GM19035 (cell line): Measurements from ENCODE around the gene SYCE3.

Experiments used
- ATAC-seq: cut with Tn5 transposase; IDR thresholded peaks from one replicate; pipeline ENCODE4 v1.9.1; 2021; ENCODE audit not compliant: unreplicated experiment

SYCE3 gene

GRCh38 chr22:50600967-50601668 lies 38.4 kb upstream of the SYCE3 start:
- no peak for ATAC-seq

- ATAC-seq: no peak
Measured at GRCh38 chr22:50600538-50600937, 37.8 kb upstream of the SYCE3 start, which contains the start of gene MAPK8IP2. Gene MAPK8IP2 (plus strand): TSS chr22:50600793. CDS start chr22:50600819, 26 bp downstream.

- ATAC-seq: no peak
Measured at GRCh38 chr22:50599816-50600455, 37.2 kb upstream of the SYCE3 start.

GRCh38 chr22:50597097-50597496 lies 34.4 kb upstream of the SYCE3 start:
- no peak for ATAC-seq

DNA sequence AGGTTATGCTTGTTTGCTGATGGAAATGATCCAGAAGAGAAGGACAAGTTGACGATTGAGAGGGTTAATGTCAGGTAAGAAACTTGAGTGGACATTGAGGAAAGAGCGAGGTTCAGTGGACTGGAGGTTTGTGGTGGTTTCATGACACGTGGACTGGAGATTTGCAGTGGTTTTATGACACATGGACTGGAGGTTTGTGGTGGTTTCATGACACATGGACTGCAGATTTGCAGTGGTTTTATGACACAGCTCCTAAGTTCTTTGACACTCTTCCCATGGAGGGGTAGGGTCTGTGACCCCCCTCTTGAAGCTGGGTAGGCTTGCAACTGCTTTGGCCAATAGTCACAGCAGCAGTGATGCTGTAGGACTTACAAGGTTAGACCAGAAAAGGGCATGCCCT lies 32.5 kb upstream of the SYCE3 start:
- ATAC-seq: no peak

GRCh38 chr22:50587407-50587806 lies 24.7 kb upstream of the SYCE3 start:
- ATAC-seq: no peak

GRCh38 chr22:50586416-50586815 lies 23.7 kb upstream of the SYCE3 start:
- no peak for ATAC-seq

- ATAC-seq: no peak
Measured at GRCh38 chr22:50585781-50586180, 23.1 kb upstream of the SYCE3 start.

DNA sequence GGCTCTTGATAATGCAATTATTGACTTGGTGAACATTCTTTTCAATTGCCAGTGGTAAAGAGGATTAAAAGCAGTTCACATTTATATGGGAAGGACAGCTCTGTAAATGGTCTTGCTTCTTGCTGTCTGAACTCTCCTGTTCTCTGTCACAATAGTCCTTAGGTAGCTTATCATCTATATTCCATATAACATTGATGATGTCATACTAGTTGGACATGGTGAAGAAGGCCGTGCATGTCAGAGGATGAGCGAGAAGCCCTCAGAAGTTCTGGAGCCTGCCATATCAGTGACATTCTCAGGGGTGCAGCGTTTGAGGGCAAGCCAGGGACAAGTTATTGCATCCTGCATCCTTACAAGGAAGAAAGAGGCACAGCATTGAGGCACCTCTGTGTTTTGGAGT lies 22.5 kb upstream of the SYCE3 start:
- no peak for ATAC-seq

DNA sequence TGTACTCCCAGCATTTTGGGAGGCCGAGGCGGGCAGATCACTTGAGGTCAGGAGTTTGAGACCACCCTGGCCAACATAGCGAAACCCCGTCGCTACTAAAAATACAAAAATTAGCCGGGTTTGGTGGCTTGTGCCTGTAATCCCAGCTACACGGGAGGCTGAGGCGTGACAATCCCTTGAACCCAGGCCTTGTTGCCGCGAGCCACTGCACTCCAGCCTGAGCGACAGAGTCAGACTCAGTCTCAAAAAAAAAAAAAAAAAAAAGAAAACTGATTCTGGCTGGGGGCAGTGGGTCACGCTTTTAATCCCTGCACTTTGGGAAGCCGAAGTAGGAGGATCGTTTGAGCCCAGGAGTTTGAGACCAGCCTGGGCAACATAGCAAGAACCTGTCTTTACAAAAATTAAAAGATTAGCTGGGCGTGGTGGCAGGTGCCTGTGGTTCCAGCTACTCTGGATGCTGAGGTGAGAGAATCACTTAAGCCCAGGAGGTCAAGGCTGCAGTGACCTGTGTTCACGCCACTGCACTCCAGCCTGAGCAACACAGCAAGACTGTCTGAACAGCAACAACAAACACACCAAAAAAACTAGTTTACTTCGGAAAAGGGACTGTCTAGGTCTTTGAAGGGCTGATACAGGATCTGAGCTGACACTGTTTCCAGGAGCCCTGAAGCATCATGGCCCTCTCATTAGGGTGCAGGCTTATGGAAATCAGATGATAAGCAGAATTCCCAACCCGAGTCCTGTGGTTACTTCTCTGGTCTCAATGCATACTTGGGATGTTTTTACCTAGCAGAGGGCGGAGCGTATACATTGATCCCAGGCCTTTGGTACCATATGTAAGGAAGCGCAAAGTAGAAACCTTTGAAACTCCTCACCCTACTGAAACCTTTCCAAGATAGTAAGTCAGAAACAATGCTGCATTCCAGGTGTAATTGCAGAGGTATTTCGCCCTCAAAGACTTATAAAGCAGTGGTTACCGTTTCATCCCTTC lies 21.7 kb upstream of the SYCE3 start:
- no peak for ATAC-seq

- peak; percentile 23 for ATAC-seq
Measured at GRCh38 chr22:50583294-50583861, 20.7 kb upstream of the SYCE3 start.

GRCh38 chr22:50582493-50583293 lies 20.0 kb upstream of the SYCE3 start, which contains the start of gene CHKB:
Gene CHKB (minus strand): TSS chr22:50582849. CDS start chr22:50582781, 68 bp downstream.
- ATAC-seq: peak; percentile 90

DNA sequence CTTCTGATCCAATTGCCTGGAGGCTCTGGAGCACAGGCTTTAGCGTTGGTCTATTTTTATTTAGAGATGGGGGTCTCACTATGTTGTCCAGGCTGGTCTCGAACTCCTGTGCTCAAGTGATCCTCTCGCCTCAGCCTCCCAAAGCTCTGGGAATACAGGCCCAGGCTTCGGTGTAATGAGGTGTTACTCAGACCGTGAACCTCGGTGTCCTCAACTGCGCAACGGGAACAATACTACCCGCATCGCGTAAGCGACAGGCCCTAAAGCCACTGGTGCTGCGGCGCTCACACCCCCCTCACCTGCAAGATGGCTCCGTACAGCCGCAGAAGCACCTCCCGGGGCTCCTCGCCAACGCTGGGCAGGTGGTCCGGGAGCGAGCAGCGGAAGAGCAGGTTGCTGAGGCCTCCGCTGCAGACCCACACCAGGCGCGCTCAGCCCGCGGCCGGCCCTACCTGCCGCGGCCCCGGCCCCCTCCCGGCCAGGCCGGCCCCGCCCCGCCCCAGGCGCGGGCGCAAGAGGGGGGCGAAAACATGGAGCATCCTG lies 19.3 kb upstream of the SYCE3 start:
- no peak for ATAC-seq

DNA sequence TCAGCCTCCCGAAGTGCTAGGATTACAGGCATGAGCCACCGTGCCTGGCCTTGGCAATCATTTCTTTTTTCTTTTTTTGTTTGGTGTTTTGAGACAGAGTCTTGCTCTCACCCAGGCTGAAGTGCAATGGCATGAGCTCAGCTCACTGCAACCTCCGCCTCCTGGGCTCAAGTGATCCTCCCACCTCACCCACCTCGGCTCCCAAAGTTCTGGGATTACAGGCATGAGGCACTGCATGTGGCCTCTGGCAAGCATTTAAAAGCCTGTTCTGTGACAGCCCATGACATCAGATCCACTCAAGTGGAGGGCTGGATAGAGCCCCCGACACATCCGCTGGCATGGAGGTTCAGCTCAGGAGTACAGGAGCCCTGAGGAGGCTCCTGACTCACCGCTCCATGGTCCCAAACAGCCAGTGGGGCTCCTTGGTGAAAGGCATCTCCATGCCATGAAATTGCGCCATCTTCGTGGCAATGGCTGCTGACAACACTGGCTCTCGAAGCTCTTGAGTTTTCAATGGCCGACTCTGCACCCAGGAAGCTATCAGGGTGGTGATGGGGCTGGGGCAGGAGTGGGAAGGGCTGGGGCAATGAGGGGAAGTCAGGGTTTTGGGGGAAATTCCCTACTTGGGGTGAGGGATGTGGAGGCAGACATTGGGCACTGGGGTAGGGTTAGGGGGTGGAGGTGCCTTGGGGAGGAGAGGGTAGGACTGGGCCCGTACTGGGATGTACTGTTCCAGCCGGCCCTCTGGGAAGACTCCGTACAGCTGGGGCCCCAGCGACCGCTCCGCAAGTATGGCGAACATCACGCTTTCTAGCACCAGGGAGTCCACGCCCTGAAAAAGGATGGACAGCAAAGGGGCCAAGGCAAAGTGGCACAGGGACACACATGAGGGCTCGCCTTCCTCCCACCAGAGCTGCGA lies 18.6 kb upstream of the SYCE3 start:
- ATAC-seq: no peak

- ATAC-seq: no peak
Measured at GRCh38 chr22:50579752-50580151, 17.0 kb upstream of the SYCE3 start.

GRCh38 chr22:50578776-50579310 lies 16.1 kb upstream of the SYCE3 start:
- no peak for ATAC-seq

GRCh38 chr22:50577987-50578775 lies 15.5 kb upstream of the SYCE3 start, which contains the start of gene CPT1B:
Gene CPT1B (minus strand): TSS chr22:50578427. CDS start chr22:50577915, 512 bp downstream.
- ATAC-seq: no peak

DNA sequence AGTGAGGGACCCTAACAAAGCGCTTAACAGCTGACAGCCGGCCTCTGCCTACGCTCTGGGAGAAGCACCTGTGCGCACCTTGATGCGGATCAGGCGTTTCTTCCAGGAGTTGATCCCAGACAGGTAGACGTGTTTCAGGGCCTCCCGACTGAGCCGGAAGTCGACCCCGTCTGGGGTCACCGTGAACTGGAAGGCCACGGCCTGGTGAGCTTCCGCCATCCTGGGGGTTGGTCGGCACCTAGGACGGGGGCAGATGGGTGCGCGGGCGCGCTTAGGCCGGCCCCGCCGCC lies 14.9 kb upstream of the SYCE3 start:
- no peak for ATAC-seq
